MM.1S (cell line): ENCODE data around the gene TMIE.

Source experiments
- CTCF ChIP-seq: fragments of 300-600 bp; sonication (generic); IDR thresholded peaks from 2 replicates; pipeline ENCODE4 v1.5.1; 2016; ENCODE audit warnings: antibody characterized with exemption, low read length, mixed read lengths
- EZH2 ChIP-seq: fragments of 300-600 bp; sonication (generic); optimal IDR thresholded peaks from 2 replicates; pipeline ENCODE3; 2017; ENCODE audit warnings: low read depth, mild to moderate bottlenecking, antibody characterized with exemption, low read length, mixed read lengths

- TF ChIP-seq EZH2 (no peak), CTCF (no peak)
Observed at GRCh38 chr3:46748170-46748569, 47.0 kb downstream of the TMIE start.
